A673 (cell line): ENCODE results near the gene ZIK1.

Experiments
- EZH2 ChIP-seq: fragments of 200-600 bp; sonication (generic); IDR thresholded peaks from 2 replicates; pipeline ENCODE4 v1.6.1; 2017; ENCODE audit warnings: borderline replicate concordance, low read depth, mild to moderate bottlenecking, mixed read lengths, antibody characterized with exemption, low read length; ENCODE audit not compliant: poor library complexity, severe bottlenecking
- TF ChIP-seq, protein P1 (sequence below): fragments of 300-800, 200-600 bp; sonication (generic); conservative IDR thresholded peaks from 2 replicates; pipeline ENCODE4 v1.5.1; 2017; ENCODE audit warnings: low read depth, mild to moderate bottlenecking, antibody characterized with exemption, low read length, moderate library complexity, mixed read lengths

DNA sequence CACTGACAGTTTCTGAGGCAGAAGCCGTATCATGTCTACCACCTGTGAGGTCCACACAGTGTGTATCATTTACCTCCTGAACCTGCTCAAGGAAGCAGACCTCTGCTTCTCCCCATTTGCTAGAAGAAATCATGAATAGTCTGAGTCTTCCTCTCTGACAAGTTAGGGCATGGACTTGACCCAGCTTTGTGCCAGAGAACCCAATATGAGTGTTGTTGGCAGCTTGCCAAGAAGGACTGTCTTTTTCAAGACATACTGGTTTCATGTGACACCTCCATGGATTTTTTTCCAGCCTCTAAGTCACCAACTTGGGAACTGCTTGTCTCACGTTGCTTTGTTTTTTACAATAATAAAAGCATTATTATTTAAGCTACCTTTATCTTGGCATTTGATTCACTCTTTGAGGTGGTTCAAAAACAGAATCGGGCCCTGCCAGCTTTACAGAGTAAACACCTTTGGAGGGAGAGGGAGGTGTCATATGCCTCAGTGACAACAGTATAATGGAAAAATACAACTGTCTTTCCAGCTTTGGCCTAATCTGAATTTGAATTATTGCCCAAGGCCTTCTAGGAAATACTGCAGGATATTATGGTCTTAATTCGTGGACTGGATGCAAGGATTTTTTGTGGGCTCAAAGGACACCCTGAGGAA is 58.6 kb downstream of the ZIK1 start:
- TF ChIP-seq, protein P1, sequence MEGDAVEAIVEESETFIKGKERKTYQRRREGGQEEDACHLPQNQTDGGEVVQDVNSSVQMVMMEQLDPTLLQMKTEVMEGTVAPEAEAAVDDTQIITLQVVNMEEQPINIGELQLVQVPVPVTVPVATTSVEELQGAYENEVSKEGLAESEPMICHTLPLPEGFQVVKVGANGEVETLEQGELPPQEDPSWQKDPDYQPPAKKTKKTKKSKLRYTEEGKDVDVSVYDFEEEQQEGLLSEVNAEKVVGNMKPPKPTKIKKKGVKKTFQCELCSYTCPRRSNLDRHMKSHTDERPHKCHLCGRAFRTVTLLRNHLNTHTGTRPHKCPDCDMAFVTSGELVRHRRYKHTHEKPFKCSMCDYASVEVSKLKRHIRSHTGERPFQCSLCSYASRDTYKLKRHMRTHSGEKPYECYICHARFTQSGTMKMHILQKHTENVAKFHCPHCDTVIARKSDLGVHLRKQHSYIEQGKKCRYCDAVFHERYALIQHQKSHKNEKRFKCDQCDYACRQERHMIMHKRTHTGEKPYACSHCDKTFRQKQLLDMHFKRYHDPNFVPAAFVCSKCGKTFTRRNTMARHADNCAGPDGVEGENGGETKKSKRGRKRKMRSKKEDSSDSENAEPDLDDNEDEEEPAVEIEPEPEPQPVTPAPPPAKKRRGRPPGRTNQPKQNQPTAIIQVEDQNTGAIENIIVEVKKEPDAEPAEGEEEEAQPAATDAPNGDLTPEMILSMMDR: no peak
- TF ChIP-seq EZH2: no peak
